ENCODE measurements around the gene FMNL1.

Gene FMNL1

DNA sequence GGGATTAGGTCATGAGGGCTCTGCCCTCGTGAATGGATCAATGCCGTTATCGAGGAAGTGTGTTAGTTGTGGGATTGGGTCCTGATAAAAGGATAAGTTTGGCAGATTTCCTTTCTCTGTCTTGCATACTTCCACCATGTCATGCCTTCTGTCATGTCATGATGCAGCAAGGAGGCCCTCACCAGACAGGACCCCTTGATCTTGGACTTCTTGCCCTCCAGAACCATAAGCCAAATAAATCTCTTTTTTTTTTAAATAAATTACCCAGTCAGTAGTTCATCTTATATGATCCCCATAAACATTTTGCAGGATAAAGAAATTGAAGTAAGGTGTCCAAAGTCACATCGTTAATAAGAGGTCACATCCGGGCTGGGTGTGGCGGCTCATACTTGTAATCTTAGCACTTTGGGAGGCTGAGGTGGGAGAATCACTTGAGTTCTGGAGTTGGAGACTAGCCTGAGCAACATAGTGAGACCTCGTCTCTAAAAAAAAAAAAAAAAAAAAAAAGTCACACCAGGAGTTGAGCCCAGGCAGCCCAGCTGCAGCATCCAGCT lies 34.8 kb upstream of the FMNL1 start:
- TF ChIP-seq, protein P1, sequence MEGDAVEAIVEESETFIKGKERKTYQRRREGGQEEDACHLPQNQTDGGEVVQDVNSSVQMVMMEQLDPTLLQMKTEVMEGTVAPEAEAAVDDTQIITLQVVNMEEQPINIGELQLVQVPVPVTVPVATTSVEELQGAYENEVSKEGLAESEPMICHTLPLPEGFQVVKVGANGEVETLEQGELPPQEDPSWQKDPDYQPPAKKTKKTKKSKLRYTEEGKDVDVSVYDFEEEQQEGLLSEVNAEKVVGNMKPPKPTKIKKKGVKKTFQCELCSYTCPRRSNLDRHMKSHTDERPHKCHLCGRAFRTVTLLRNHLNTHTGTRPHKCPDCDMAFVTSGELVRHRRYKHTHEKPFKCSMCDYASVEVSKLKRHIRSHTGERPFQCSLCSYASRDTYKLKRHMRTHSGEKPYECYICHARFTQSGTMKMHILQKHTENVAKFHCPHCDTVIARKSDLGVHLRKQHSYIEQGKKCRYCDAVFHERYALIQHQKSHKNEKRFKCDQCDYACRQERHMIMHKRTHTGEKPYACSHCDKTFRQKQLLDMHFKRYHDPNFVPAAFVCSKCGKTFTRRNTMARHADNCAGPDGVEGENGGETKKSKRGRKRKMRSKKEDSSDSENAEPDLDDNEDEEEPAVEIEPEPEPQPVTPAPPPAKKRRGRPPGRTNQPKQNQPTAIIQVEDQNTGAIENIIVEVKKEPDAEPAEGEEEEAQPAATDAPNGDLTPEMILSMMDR (conservative IDR thresholded peaks at IDR 0.05): no peak
- no peak overlapping the region for H3K27ac ChIP-seq

DNA sequence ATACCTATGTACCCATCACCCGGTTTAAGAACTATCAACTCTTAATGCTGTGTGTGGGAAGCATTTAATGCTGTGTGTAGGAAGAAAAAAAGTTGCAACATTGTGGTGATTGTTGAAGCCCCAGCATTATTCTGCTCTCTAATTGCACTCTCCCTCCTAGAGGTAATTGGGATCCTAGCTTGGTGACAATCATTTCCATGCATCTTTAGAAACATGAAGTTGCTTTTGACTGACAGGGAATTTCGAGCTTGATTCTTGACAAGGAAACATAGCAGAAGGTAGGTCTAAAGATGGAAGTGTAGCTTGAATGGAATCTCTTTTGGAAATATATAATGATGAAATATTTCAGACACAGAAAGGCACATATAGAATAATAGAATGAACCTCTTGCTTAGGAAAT lies 32.7 kb upstream of the FMNL1 start:
- TF ChIP-seq, protein P1 (conservative IDR thresholded peaks at IDR 0.05): no peak
- H3K27ac ChIP-seq: no peak overlapping the region

DNA sequence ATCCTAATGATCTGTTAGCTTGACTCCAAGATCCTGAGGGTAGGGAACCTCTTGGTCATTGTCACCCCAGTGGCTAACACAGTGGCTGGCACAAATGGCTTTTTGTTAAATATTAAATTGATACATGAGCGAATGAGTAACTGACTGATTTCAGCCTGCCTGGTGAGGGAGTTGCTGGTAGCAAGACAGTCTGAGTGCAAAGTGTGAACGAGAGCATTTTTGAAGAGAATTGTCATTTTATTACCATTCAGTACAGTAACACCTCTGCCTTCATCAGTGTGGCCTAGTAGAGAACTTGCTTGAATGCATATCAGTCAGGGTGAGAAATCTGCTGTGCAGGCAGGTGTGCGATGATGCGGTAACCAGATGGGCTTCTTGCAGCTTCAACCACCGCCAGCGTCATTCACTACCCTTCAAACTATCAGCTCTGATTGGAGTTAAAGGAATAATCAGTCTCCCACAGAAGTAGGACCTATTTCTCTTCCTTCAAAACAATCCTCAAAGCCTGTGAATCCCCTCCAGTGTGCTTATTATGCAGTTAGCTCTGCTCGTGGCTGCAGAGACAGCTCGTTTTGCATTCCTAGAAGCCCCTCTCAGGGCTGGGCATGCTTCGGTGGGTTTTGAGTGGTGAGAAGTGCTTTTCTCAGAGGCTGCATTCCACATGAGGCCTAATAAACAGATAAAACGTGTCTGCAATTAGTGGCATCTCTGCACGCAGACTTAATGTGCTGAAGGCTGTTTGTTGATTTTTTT lies 31.0 kb upstream of the FMNL1 start:
- TF ChIP-seq, protein P1 (conservative IDR thresholded peaks at IDR 0.05): no peak
- no peak overlapping the region for H3K27ac ChIP-seq

DNA sequence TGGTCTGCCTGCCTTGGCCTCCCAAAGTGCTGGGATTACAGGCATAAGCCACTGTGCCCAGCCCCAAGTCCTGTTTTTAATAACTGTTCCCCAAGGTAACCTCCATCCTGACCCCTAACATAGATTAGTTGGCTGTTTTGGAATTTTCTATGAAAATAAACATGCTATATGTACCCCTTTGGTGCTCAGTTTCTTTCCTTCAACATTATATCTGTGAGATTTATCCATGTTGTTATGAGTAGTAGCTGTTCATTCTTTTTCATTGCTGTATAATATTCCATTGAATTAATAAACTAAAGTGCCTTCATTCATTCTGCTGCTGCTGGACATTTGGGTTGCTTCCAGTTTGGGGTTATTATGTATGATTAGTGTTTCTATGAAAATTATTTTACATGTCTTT lies 26.3 kb upstream of the FMNL1 start:
- no peak overlapping the region for H3K27ac ChIP-seq
- TF ChIP-seq, protein P1 (conservative IDR thresholded peaks at IDR 0.05): no peak

DNA sequence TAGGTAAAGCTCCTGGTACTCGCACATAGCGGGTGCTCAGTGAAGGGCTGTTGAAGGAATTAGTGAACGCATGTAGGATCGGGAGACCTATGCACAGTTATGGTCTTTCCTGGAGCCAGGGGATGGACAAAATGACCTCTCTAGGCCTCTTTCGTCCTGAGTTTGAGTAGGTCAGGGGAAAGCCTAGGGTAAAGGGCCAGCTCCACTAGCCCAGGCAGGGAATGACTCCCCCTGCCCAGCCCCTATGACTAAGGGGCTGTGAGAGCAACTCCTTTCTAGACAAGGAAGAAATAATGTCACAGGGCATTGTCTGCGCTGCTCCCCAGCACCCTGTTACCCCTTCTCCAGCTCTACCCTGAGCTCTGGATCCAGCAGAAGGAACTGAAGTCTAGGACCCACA lies 24.6 kb upstream of the FMNL1 start:
- peak overlapping the region; percentile 60 for H3K27ac ChIP-seq

DNA sequence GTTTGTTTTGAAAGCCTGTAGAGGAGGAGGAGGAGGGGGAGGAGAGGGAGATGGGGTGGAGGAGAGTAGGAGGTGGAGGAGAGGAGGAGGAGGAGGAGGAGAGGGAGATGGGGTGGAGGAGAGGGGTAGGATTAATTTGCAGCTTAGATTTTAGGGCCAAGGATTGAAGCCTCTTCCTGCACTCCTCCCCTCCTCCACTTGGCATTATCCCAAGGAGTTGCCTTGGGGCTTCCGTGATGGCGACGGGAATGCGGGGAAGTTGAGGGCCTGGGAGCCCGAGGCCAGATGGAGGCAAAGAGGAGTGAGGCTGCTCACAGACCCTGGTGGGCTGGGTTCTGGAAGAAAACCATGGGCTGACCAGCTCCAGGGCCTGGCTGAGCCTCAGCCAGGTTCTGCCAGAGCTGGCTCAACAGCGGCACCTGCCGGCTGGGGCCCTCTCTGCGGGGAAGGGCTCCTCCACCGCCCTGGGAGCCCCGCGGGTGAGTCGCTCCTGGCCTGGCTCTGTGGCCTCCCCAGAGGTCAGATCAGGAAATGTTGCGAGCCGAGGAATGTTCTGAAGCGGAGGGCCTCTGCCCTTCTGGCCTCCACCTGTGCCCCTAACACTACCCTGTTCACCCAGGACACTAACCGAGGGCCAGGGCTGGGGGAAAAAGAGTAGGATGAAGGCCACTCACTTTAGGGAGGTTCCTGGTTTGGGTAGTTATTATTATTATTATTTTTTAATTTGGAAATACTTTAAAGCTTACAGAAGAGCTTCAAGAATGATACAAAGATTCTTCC lies 23.9 kb upstream of the FMNL1 start:
- H3K27ac ChIP-seq: peak overlapping the region; percentile 60
- TF ChIP-seq, protein P1 (conservative IDR thresholded peaks at IDR 0.05): peak; percentile 100

More for the DNA sequence above, 24.6 kb upstream of the FMNL1 start:
- TF ChIP-seq, protein P1 (conservative IDR thresholded peaks at IDR 0.05): no peak

DNA sequence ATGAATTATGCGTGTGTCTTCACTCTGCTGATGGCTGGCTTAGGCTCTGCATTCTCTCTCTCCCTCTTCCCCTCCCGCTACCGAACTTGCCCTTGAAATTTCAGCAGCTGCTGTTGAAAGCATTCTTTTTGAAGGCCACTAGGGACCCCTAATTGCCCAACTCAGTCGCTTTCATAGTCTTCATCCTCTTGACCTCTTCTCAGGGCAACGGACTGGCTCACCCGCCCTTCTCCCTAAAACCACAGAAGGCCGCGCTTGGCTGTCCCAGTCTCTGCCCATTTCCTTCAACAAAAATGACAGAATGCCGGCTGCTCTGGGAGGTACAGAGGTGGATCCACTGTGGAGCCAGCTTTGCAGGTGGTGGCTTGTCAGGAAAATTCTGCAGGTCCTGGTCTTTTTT lies 21.0 kb upstream of the FMNL1 start:
- no peak overlapping the region for H3K27ac ChIP-seq
- TF ChIP-seq, protein P1 (conservative IDR thresholded peaks at IDR 0.05): no peak
